Cerebellar cortex (tissue), 1 donor: ENCODE measurements around the gene CHIC2.
A peak's percentile ranks its signal among the peaks of the same experiment; 100 is the strongest.

Experiments used
- DNase-seq: peaks from one replicate; pipeline ENCODE4 v3.0.0-alpha.2; 2015; ENCODE audit warnings: low spot score

Gene CHIC2

DNA sequence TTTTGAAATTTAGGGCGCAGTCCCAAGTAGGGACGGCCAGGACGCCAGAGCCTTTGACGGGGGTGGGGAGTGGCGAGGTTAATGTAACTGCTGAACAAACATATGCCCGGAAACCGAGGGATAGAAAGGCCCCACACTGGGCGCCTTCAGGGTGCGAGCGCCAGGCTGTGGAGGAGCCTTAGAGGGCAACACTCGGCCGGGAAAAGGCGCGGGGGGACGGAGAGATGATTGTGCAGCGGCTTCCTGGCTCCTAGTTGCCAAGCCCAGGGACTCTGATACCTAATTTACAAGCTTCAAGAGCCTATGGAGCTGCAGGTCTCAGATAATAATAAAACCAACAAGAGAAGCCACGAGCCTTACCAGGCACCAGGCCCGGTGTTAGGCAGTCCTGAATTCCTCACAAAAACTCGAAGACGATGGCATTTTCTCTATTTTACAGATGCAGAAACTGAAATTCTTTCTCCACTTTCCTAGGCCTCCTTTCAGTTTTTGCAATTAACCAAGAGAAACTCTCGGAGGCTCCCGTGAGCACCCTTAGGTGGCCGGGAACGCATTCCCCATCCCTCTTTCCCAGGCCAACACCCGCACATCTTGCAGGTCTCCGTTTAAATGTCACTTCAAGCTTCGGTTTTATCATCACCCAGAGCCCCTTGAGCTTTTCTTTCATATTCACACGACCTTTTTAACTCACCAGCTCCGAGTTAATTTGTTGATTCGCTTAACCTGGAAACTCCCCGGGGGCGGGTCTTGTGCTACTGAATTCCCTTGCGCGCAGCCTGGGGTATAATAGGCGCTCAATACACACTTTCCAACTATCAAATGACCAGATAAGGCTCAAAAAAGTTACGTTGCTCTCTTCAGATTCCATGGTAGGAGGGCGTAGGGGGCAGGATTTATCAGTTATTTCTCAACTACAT, 29.2 kb upstream of the CHIC2 start:
- no peak for DNase-seq

DNA sequence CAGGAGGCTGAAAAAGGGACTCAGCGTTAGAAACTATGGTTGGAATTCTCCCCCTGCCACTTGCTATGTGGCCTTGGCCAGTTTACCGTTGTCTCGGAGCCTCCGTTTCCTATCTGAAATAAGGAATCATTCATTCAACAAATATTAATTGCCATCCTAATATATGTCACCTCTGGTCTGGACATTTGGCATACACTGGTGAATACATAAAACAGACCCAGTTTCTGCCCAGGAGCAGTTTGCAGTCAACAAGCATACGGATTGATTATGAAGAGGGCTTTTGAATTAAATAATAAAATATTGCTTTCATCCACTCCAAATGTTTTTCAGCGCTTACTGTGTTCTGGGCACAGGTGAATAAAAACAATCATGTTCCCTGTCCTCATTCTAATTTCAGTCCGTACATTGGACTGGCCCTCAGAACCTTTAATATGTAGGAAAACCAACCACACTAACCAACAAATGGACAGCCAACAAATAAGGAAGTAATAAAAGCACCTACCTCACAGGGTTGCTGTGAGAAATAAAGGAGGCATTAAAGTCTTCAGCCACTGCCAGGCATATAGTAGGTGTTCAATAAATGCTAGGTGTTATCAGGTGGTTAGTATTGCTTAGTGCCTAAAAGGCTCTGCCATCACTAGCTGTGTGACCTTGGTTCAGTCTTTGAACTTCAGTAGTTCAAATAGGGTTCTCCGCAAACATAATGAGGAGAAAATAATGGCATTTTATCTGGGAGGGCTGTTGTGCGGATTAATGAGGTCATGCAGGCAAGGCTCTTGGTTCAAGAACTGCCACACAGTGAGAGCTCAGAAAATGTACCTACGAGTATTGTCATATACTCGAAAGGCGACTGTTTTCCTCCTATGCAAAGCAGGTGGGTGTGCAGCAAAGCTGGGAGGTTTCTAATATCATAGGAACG, 28.3 kb upstream of the CHIC2 start:
- DNase-seq, result no peak

DNA sequence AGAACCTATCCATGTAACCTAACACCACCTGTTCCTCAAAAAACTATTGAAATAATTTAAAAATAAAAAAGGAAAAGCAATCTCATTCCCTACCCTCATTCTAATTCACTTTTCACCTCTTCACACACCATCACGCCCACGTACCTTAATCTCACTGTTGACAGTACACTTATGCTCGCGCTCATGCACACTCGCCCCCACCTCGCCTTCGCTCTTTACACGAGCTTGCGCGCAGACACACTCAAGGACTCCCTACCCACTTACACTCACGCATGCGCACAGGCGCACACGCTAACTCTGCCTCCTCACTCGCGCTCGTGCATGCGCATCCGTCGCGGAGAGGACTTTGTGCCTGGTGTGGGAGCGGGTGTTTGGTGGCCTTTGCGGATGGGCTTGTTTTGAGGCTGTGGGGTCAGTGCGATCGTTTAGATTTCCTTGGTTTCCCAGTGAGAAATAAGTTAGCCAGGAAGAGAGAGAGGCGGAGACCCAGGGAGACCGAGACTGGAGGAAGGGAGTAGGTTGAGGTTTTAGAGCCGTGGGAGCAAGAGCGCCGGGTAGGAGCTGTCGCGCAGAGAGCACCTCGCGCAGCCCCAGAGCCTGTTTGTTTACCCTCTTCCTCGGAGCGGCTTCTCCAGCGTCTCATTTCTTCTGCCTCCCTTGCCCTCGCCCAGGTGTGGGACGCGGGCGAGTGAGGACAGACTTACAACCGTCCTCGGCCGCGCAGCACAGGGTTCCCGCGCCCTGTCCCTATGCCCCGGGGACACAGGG, 27.4 kb upstream of the CHIC2 start:
- DNase-seq, result peak; percentile 54

DNA sequence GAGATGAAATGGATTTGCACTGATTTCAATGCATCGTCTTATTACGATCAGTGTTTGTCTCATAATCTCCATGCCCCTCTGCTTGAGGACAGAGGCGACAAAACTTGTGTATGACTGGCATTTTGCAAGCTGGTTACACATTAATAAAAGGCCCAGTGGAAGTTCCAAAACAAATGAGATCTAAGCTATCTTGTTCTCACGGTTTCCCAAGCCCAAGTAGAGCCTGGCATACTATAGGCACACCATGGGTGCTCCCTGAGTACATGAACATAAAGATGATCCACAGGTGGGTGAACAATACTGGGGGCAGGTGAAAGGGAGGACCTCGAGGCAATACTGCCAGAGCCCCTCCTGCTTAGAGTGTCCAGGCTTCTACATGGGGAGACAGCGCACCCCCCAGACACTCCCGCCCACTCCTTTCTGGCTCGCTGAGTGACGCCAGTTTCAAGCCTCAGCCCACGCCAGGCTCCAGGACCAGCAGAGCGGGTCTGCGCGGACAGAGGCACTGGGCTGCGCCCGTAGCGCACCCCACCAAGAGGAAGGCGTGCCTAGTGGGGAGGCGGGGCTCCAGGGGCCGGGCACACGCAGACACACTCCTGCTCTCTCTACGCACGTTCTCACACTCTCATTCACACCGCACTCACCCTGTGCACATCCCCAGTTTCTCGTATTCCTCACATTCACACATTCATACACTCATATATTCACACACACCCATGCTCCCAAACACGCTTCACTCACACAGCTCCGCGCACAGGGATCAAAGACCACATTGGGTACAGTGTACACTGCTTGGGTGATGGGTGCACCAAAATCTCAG, 26.6 kb upstream of the CHIC2 start:
- no peak for DNase-seq

DNA sequence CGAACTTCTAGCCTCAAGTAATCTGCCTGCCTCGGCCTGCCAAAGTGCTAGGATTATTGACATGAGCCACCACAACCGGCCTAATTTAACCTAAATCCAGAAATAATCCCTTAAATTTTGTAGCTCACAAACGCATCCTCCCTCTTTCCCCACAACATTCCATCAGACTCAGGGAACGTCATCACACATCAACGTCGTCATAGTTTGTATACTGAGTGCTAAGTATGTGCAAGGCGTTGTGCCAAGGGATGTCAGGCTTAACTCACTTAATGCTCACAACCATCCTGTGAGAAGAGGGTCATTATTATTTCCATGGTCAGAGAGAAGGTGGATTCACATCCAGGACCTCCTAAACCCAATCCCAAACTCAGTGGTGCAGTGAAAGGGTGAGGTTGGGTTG, 26.0 kb upstream of the CHIC2 start:
- DNase-seq, result no peak

DNA sequence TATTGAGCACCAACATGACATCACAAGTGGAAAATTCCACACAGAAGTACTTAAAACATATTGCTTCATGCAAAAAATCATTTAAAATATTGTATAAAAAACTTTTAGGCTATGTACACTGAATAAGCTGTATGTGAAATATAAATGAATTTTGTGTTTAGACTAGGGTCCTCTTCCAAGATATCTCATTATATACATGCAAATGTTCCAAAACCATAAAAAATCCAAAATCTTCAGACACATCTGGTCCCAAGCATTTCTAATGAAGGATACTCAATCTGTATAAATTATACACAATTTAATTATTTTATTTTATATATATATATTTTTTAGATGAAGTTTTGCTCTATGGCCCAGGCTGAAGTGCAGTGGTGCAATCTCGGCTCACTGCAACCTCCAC, 25.5 kb upstream of the CHIC2 start:
- no peak for DNase-seq

DNA sequence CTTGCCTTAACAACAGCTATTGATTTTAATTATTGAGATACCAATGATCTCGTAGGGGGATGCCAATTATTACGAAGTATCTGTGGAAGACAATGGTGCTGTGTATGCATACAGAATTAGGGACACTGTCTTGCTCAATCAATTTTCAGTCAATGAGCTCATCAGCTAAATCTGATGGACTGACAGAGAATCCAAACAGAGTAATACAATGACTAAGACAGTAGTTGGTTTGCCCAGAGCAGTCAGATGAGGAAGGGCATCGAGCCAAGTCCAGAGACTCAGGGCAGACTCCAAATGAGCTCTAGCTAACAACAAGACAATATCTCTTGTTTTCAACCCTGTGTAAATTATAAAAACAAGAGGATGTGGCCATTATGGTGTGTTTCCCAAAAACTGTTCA, 20.9 kb upstream of the CHIC2 start:
- DNase-seq, result no peak

DNA sequence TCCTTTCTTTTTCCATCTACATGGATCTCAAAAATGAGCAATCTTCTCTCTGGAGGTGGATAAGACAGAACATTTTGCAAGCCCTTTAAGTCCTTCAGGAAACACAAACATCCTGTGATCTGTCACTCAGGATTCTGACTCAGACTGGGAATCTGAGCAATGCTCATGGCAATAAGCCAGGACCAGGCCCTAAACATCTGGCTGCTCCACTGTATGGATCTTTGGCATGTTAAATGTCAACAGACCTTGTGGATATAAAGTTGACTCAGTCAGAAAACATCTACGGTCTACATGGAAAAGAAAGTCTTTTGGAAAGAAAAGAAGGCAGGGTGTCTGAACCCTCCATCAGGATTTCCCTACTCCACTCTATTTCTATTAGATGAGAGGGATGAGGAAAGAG, 17.8 kb upstream of the CHIC2 start:
- no peak for DNase-seq

DNA sequence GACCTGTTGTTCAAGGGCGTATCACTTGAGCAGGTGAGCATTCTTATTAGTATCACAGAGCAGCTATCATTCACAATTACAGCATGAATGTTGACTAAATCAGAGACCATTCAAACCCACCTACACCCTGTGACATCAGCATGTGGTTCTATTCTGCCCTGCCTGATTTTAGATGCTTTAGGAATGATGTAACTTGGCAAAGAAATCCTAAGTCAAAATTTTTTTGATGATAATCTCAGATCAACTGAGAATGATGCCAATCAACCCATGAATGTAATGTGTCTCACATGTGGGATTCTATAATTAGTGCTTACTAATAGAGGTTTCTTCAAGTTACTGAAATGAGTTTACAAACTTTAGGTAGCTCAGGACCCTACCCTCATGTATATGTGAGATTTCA, 13.4 kb upstream of the CHIC2 start:
- no peak for DNase-seq

DNA sequence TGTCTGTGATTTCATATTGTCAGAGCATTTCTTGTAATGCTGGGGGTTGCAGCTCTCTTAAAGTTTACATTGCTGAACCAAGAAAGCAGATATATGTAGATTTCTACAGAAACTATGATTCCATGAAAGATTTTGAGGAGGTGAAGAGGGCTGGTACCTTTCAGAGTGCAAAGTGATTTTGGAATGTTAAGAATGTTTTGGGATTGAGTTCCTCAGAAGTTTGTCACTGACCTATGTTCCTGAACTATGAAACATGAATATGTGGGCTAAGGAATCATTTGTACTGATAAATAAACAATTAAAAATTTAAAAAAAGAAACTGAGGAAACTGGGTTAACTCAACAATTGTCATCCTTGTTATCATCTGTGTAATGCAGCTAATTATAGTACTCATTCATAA, 12.3 kb upstream of the CHIC2 start:
- no peak for DNase-seq

DNA sequence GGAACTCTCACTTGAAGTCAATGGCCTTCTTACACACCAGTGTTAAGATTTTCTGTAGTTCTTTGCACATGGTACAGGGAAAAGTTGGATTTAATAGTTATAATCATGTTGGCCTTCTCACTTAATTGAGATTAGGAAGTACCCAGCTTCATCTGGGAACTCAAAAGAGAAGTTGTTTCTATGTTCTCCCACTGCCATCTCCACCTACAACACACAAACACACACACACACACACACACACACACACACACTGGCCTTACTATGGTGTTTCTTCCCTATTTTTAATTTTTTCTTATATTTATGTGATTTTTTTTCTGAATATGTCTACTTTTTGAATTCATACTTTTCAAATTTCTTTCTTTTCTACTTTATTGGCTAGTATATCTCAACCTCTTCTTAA, 10.0 kb upstream of the CHIC2 start:
- DNase-seq, result no peak

DNA sequence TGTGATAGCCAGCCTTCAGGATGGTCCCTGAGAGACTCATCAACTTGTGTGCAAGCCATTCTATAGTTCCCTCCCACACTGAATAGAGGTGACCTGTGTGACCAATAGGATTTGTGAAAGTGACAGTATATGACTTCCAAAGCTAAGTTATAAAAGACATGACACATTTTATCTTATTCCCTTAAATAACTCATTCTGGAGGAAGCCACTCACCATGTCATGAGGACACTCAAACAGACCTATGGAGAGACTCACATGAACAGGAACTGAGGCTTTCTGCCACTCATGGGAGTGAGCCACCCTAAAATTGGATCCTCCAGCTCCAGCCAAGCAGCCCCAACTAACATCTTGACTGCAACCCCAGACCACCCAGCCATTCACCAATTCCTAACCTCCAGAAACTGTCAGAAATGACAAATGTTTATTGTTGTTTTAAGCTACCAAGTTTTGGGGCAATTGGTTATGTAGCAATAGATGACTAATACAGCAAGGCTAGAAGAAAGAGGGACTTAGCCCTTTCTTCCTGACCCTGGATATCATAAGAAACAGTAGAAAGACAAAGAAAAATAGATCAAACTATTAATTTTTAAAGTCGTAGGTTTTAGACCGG, 9.0 kb upstream of the CHIC2 start:
- no peak for DNase-seq

DNA sequence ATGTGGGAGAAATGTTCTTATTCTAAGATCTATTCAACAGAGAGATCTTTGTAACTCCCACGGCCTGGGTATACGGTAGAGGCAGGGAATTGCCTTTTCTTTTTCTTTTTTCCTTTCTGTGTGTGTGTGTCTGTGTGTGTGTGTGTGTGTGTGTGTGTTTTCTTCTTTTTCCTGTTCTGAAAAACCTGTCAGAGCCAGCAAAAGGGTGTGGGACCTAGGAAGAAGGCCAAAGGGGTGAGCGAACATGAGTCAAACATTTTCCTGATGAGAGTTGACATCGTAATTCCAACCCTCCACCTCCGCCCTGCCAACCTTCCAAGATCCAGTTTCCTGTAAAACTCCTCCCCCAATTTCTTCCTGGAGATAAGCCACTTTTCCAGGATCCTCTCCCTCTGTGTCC, 2.8 kb upstream of the CHIC2 start:
- DNase-seq, result no peak

DNA sequence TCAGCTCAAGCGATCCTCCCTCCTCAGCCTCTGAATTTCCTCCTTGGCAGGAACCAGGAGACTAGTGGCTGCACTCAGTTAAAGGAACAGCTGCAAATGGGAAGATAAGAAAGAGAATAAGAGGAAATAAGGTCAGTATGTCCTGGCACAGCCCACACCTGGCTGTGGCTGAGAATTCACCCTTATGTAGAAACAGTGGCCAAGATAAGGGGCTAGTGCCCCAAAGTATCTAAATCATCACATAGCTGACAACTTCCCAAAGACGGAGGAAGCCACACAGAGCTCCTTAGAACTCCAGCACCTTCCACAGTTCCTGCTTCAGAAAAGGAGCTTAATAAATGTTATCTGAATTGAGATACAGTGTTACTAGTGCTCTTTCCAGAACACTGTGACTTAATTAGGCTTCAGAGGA, 2.3 kb upstream of the CHIC2 start:
- DNase-seq, result no peak

DNA sequence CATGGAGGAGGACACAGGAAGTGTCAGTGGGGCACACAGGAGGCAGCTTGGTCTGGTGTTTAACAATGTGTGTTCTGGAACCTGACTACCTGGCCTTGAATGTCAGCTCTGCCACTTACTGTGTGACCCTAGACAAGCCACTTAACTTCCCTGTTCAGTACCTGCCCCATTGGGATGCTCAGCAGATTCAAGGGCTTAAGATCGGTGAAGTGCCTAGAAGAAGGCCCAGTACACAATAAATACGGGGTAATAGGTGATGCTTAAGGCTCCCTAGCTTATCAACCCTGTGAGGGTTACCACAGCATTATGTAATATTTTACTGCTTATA, 1.6 kb upstream of the CHIC2 start:
- DNase-seq, result no peak

DNA sequence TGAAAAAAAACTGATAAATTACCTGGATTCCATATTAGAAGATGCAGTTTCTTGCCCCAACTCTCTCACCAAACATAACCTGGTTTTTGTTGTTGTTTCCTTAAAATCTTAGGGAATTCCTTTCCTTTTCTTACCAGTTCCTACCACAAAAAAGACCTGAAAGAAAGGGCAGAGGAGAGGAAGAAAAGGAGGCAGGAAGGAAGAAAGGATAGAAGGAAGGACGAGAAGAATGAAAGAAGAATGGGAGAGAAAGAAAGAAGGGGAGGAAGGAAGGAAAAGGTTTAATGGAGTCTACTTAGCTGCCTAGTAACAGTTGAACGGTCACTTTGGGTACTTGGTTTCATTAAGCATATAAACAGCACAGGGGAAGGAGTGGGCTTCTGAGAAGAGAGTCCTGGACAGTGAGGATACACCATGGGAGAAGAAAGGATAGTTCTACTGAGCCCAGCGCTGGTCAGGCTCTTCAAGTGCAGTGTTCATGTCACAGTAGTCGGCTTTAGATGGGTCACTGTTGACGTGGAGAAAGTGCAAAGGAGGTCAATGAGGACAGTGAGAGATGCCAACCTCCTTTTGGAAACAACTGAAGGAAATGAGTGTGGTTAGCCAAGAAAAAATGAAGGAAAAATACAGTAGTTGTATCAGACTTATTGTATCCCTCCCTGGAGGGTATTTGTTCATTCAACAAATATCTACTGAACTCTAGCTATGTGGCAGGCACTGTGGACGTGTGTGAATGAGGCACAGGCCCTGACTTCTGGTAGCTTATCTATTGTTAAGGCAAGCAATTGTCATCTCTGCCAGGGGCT, 1.1 kb upstream of the CHIC2 start:
- peak; percentile 25 for DNase-seq

DNA sequence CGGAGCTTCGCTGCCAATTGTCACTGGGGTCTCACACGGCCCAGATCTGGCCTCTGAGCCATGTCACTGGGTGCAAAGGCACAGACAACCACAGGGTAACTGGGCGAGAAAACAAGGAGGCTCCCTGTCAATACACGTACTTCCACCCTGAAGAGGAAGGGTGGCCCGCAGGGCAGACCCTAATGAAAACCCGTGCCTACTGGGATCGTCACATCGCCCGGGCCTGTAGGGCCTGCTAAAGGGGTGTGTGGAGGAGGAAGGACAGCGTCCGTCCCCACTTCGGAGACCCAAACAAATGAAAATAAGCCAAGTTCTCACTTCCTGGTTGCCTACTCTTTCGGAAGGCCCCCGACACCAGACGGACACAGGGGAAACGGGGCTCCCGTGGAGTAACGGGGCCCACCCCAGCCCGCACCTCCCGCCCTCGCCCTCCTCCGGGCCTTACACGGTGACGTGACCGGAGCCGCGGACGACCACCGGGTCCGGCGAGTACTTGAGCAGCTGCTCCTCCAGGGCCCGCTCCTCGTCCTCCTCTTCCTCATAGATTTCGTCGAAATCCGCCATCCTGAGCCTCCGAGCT, 578 bp downstream of the CHIC2 start:
- DNase-seq, result peak; percentile 27

DNA sequence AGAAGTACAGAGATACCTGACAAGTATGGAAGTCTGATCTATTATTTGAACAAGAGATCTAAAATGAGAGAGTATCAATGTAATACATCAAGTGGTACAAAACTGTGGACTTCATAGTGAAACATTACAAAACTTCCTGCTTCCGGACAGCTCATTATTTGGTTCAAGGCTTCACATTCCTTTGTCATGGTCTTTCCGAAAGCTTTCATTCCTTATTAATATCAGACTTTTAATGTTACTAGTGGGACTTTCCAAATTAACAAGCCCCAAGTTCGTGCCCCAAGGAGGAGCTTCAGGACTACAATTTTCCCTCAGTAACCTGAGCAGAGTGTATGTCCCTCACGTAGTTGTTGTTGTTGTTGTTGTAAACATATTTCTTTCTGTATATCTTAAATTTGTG, 1.2 kb downstream of the CHIC2 start:
- no peak for DNase-seq

DNA sequence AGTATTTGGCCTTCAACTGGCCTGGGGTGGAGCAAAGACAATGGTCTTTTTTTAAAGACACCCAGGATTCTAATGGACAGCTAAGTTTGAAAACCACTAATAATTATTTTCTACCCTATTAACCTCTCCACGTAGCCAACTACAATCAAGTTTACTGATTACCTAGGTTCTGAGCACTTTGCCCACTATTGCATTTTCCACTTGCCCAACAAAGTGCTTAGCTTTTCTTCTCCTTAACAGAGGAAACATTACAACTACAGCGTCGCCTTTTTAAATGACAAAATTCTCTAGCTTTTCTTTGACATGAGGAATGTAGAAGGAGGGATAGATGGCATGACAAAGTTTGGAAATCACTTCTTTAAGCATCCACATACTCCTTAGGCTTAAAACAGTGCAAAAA, 2.0 kb downstream of the CHIC2 start:
- DNase-seq, result no peak

DNA sequence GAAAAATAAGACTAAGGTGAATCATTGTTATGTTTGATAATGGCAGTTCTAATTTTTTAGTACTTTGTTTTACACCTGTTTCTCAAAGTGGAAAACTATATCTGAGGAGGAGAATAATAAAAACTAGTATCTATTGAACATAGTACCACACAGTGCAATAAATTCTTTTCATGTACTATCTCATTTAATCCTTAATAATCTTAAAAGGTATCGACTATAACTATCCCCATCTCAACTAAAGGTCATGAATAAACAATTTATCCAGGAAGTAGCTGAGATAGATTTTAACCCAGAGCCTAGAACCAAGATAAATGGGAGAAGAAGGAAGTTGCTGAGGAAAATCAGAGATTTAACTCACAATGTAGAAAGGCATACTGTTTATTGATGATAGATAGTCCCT, 2.5 kb downstream of the CHIC2 start:
- DNase-seq, result no peak
